H1 (cell line): ENCODE measurements around the gene GRIA4. TPM values are rescaled to one million over a fixed set of nuclear protein-coding genes. Genes with fewer than 3 reads are reported as not detected.

Source experiments
- EP300 ChIP-seq, 2 experiments: IDR thresholded peaks; 1 replicate in 1 of 2; 2 replicates in 1 of 2; pipeline ENCODE4 v1.6.1; 2011 to 2012; ENCODE audit warnings: low read depth in 2 of 2, low read length in 2 of 2, mild to moderate bottlenecking in 2 of 2, borderline replicate concordance in 1 of 2, inconsistent platforms in 1 of 2, moderate library complexity in 1 of 2
- polyA plus RNA-seq, 7 experiments: library from polyadenylated mRNA; depleted of rRNA in 3 of 7; stranded (reverse) in 5 of 7; unstranded in 2 of 7; fragments of >200 nt in 5 of 7; fragments of 200-250 nt in 2 of 7; gene quantifications; 1 replicate in 5 of 7; 2 replicates in 1 of 7; 4 replicates in 1 of 7; pipeline versions ENCODE4 v1.2.1 to v1.2.3, GENCODE V29; 2011 to 2013; ENCODE audit warnings: missing spikeins in 2 of 7, mixed read lengths in 2 of 7
- total RNA-seq: library from RNA; stranded (reverse); fragmentation: NEBNext Ultra II Directional; extraction: Animal tissue kit (Norgen Biotek cat#: 25700); gene quantifications from 2 replicates; pipeline ENCODE4 v1.2.1, GENCODE V29; 2021
- TF ChIP-seq, protein P1 (sequence below): IDR thresholded peaks from 2 replicates; pipeline ENCODE4 v1.6.1; 2012; ENCODE audit warnings: low read length, inconsistent platforms

The GRIA4 gene
- total and polyA plus RNA-seq, 2 of the 8 experiments (the other 6 are each of a cell fraction or from before 2014, with no cell fraction given): 12.5 to 21.8 TPM

DNA sequence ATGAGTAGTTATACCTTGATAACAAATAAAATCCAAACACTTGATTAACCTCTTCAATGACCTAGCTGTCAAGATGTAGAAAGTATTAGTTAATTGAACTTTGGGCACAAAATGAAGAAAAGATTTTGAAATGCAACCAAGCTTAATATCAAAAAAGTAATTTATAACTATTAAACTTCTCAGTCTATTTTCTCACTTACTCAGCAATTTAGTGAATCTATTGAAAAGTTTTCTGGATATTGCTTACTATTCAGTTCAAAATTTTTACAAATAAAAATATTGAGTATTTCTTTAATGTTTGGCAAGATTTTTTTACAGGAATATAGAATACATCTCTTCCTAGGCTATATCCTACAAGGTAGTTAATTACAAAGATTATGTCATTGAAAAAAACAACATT, 192.5 kb downstream of the GRIA4 start (continued):
- TF ChIP-seq, protein P1, sequence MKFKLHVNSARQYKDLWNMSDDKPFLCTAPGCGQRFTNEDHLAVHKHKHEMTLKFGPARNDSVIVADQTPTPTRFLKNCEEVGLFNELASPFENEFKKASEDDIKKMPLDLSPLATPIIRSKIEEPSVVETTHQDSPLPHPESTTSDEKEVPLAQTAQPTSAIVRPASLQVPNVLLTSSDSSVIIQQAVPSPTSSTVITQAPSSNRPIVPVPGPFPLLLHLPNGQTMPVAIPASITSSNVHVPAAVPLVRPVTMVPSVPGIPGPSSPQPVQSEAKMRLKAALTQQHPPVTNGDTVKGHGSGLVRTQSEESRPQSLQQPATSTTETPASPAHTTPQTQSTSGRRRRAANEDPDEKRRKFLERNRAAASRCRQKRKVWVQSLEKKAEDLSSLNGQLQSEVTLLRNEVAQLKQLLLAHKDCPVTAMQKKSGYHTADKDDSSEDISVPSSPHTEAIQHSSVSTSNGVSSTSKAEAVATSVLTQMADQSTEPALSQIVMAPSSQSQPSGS: no peak
- TF ChIP-seq EP300 (IDR thresholded peaks at IDR 0.05; ENCODE audit: borderline replicate concordance in 1 of 2, low read depth in 2 of 2, low read length in 2 of 2): no peak
